A549 treated with ZK216348 at 1 μM for 4 hours (cell line): ENCODE data around the gene NES. TPM values are rescaled to one million over a fixed set of nuclear protein-coding genes. Genes with fewer than 3 reads are reported as not detected.

Experiments
- total RNA-seq: library from RNA; stranded (reverse); fragments of 200-300 nt; extraction: Qiagen RNA extraction; gene quantifications from 5 replicates; pipeline ENCODE4 v1.2.3, GENCODE V29; 2022; ENCODE audit warnings: low read depth

NES gene
- 1.2 to 1.3 TPM (median 1.3 TPM) in 5 replicates for total RNA-seq

GRCh38 chr1:156676820-156677615, at the start of gene NES:
Gene NES (minus strand): TSS chr1:156677407. CDS start chr1:156677264, 143 bp downstream.

GRCh38 chr1:156705321-156705917, 28.2 kb upstream of the NES start, which contains the start of gene CRABP2:
Gene CRABP2 (minus strand): TSS chr1:156705583. CDS start chr1:156705446, 137 bp downstream.

GRCh38 chr1:156641761-156642264, 35.4 kb downstream of the NES start, which contains the start of gene BCAN:
Gene BCAN (plus strand): TSS chr1:156642117. CDS start chr1:156646055, 3,938 bp downstream.

GRCh38 chr1:156618853-156619581, 58.2 kb downstream of the NES start, which contains the start of gene HAPLN2:
Gene HAPLN2 (plus strand): TSS chr1:156619415. CDS start chr1:156623491, 4,076 bp downstream.

Other genes starting within 250 kb of the NES start
- 17.8 to 36.2 TPM (median 30.9 TPM) in 5 replicates for gene MEF2D, start 176.6 kb downstream of the NES start, total RNA-seq
- gene IQGAP3, start 104.8 kb downstream of the NES start, total RNA-seq, result 12.3 to 21.4 TPM (median 19.1 TPM) in 5 replicates
- not detected in 5 replicates for gene TTC24, start 97.7 kb downstream of the NES start, total RNA-seq
- 118 to 175 TPM (median 164 TPM) in 5 replicates for gene NAXE, start 85.6 kb downstream of the NES start, total RNA-seq
- 61.7 to 81.2 TPM (median 71.7 TPM) in 5 replicates for gene GPATCH4, start 75.9 kb downstream of the NES start, total RNA-seq
- gene HAPLN2, start 58.0 kb downstream of the NES start, total RNA-seq, result 0.11 to 0.43 TPM (median 0.20 TPM) in 3 of 5 replicates, not detected in the others
- not detected in 5 replicates for gene BCAN, start 35.3 kb downstream of the NES start, total RNA-seq
- gene CRABP2, start 28.2 kb upstream of the NES start, total RNA-seq, result 6.6 to 13.0 TPM (median 9.6 TPM) in 5 replicates
- gene METTL25B, start 51.1 kb upstream of the NES start, total RNA-seq, result 21.6 to 28.4 TPM (median 25.2 TPM) in 5 replicates
- gene ISG20L2, start 51.4 kb upstream of the NES start, total RNA-seq, result 40.7 to 50.5 TPM (median 44.5 TPM) in 5 replicates
- gene MRPL24, start 63.7 kb upstream of the NES start, total RNA-seq, result 183 to 215 TPM (median 187 TPM) in 5 replicates
- gene HDGF, start 74.3 kb upstream of the NES start, total RNA-seq, result 443 to 477 TPM (median 448 TPM) in 5 replicates
- gene PRCC, start 90.1 kb upstream of the NES start, total RNA-seq, result 63.9 to 85.1 TPM (median 73.8 TPM) in 5 replicates
- 3.0 to 5.3 TPM (median 4.0 TPM) in 5 replicates for gene SH2D2A, start 139.4 kb upstream of the NES start, total RNA-seq
- gene INSRR, start 181.7 kb upstream of the NES start, total RNA-seq, result not detected in 5 replicates
- 0.11 to 0.16 TPM (median 0.12 TPM) in 3 of 5 replicates, not detected in the others for gene NTRK1, start 183.5 kb upstream of the NES start, total RNA-seq
- gene PEAR1, start 216.3 kb upstream of the NES start, total RNA-seq, result 5.4 to 12.1 TPM (median 9.3 TPM) in 5 replicates
- gene LRRC71, start 243.2 kb upstream of the NES start, total RNA-seq, result 0.12 to 0.24 TPM (median 0.15 TPM) in 5 replicates